Sciatic nerve (tissue), 2 donors: ENCODE results near the gene DRC1. TPM values are rescaled to one million over a fixed set of nuclear protein-coding genes. Genes with fewer than 3 reads are reported as not detected.
A peak's percentile ranks its signal among the peaks of the same experiment; 100 is the strongest.

ENCODE experiments used
- ATAC-seq: fragments of 200-7000 bp; cut with Tn5 transposase; one replicate; pipeline ENCODE4 v1.9.1; 2020; ENCODE audit warnings: mild to moderate bottlenecking, moderate library complexity
- DNase-seq: peaks from one replicate; pipeline ENCODE4 v3.0.0-alpha.2; 2020; ENCODE audit warnings: low spot score
- intact Hi-C: fragments of 100-400 bp; cut with DNase I; formaldehyde crosslinking; loops from one replicate; pipeline ENCODE4 v1.14.2; 2022
- total RNA-seq: library from RNA; stranded (reverse); fragmentation: NEBNext Ultra II Directional; extraction: Animal tissue kit (Norgen Biotek cat#: 25700); gene quantifications from one replicate; pipeline ENCODE4 v1.2.1, GENCODE V29; 2021
- donor health status: DM: no; HTN: no; CAD: no.
- donor health status: DM: no; HTN: no; CAD: no.

The DRC1 gene
- total RNA-seq, 1 donor from 2014 or later = 3.7 TPM

DNA sequence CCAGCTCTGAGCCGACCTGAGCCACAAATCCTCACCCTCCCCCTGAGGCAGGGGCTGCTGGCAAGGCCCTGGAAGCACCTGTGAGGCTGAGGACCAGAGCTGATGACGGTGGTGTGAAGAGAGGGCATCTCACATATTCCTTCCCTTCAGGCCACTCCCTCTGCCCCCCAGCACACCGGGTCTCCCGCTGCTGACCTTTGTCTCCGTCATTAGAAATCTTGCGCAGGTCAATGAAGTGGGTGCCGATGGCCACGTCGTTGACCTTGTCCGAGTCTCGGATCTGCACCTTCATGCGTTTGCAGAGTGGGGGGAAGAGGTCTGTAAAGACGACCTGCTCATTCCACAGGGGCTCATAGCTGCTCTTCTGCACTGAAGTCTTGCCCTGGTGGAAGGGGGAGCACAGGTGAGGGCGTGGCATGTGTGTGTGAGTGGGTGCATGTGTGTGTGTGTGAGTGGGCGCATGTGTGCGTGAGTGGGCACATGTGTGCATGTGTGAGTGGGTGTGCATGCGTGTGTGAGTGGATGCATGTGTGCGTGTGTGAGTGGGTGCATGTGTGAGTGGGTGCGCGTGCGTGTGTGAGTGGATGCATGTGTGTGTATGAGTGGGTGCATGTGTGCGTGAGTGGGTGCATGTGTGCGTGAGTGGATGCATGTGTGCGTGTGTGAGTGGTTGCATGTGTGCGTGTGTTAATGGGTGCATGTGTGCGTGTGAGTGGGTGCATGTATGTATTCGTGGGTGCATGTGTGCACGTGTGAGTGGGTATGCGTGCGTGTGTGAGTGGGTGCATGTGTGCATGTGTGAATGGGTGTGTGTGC is 80.7 kb downstream of the DRC1 start:
- ATAC-seq (no peak), DNase-seq (no peak)
- intact Hi-C loops = no loop called here

DNA sequence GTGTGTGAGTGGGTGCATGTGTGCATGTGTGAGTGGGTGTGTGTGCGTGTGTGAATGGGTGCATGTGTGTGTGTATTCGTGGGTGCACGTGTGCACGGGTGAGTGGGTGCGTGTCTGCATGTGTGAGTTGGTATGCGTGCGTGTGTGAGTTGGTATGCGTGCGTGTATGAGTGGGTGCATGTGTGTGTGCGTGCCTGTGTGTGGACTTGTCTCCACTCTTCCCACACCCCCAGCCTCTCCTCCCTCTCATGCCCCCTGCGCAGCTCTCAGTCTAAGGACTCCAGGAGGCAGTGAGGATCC is 81.3 kb downstream of the DRC1 start:
- intact Hi-C loops = no loop called here
- ATAC-seq (no peak), DNase-seq (no peak)

- ATAC-seq (no peak), DNase-seq (no peak)
- intact Hi-C loops = no loop called here
These were observed 81.8 kb downstream of the DRC1 start for GRCh38 chr2:26483516-26483915.

- ATAC-seq = peak; percentile 46
- DNase-seq = no peak
- intact Hi-C loops = no loop called here
These were observed 82.3 kb downstream of the DRC1 start for GRCh38 chr2:26483957-26484565.

GRCh38 chr2:26484579-26484978 is 82.9 kb downstream of the DRC1 start:
- intact Hi-C loops = no loop called here
- DNase-seq (no peak), ATAC-seq (no peak)

DNA sequence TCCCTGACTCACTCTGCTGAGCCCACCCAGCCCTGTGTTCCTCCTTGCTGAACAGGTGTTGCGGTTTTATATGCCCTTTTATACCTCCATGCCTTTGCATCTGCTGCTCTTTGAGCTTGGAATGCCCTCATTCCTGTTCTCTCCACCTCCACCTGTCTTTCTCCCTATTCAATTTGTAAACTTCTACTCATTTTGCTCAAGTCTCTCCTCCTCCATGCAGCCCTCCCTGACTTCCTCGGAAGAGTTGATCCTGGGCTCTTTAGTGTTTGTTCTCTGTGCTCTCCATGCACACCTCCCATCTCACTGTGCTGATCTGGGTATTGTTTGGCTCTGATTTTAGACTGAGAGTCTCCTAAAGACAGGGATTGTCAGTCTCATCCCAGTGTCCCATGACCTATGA is 83.4 kb downstream of the DRC1 start:
- DNase-seq (no peak), ATAC-seq (no peak)
- intact Hi-C loops = no loop called here

GRCh38 chr2:26485725-26486418 is 84.2 kb downstream of the DRC1 start:
- ATAC-seq = no peak
- DNase-seq = no peak
- intact Hi-C loops = no loop called here

DNA sequence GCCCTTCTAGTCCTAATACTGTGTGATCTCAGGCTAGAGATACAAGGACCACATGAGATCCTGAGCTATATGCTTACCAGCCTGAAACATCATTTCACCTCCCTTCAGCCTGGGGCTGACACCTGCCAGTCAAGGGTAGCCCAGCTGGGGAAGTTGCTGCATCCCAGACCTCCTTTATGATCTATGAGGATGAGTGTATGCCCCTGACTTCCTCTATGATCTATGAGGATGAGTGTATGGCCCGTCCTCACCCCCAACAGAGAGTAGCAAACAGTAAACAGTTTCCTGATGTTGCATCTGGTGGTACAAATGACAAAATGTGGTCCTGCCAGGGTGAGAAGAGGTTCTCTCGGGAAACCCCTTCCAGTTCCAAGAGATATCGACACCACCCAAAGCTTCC is 85.1 kb downstream of the DRC1 start:
- intact Hi-C loops = no loop called here
- no peak for DNase-seq

DNA sequence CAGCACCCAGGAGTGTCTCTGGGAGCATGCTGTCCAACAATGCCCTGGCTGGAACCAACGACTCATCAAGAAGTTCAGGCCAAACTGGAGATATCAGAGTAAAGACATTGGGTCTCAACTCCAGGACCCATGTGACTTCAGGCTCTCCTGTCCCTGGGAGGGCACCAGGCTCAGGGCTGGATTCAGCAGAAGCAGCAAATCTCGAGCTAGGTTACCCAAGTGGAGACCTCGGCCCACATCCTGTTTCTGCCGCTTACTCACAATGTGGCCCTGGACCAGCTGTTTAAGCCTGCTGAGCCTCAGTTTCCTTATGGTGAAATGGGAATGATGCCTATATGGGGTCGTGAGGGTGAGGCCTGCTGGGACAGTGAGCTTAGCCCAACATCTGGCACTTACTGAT is 85.5 kb downstream of the DRC1 start:
- ATAC-seq (no peak), DNase-seq (no peak)
- intact Hi-C loops = no loop called here

More for the DNA sequence above, 85.1 kb downstream of the DRC1 start:
- ATAC-seq = no peak

DNA sequence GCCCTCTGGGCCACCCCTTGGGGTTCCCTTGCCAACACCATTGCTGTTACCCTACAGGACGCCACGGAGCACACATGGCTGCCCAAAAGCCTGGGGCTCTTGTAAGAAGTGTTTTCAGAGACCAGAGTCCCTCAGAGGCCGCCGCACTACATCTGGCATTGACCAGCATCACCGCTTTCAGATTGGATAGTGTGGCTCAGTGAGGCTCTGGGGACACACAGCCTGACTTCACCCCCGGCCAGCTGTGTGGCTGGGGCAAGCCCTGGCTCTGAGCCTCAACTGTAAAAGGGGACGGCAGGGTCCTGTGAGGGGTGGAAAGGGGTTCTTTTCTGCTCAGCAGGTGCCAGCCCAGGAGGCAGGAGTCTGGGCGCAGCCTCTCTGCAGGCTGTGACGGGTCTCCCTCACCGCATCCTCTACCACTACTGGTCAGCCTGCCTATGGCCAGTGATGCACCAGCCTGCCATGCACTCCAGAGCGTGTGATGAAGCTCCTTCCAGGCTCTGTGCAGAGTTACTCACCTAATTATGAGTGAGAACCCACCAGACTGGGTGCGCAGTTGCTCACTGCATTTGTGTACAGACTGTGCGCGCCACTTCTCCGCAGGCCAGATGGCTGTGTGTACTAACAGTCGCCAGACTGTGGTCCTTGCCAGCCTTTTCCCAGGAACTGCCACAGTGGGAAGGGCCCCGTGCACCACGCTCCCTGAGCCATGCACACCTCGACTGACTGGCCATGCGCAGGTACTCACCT is 86.9 kb downstream of the DRC1 start:
- DNase-seq (no peak), ATAC-seq (no peak)
- intact Hi-C loops = no loop called here

GRCh38 chr2:26489213-26489850 is 87.6 kb downstream of the DRC1 start:
- ATAC-seq (no peak), DNase-seq (no peak)
- intact Hi-C loops = no loop called here

DNA sequence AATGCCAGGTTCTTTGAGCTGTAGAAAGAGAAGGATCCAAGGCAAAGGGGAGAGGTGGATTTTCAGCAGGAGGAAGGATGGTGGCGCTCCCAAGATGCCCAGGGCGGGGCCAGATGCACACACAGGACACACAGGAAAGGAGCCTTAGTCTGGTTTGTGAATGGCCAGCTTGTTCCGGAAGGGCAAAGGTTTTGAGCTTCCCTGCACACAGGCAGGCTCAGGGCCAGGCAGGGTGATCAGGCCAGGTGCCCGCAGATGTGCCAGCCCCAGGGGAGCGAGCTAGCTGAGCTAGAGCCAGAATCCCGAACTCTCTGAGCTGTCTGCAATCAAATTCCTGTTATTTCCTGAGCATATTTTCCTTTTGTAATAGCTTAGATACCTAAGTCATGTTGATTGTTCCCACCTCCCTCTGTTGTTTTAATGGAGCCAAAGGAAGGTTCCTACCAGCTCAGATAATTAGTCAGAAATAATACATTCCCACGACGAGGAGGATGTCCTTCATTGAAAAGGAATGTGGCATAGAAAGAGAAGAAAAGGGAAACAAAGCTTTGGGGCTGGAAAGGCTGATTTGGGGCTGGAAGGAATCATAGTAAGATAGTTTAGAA is 89.9 kb downstream of the DRC1 start:
- intact Hi-C loops = no loop called here
- ATAC-seq (no peak), DNase-seq (no peak)

- no peak for DNase-seq
- no peak for ATAC-seq
- intact Hi-C loops = no loop called here
These were observed 91.2 kb downstream of the DRC1 start for GRCh38 chr2:26492749-26493515.

- ATAC-seq (no peak), DNase-seq (no peak)
- intact Hi-C loops = no loop called here
These were observed 91.8 kb downstream of the DRC1 start for GRCh38 chr2:26493566-26493965.

GRCh38 chr2:26494199-26494598 is 92.5 kb downstream of the DRC1 start:
- intact Hi-C loops = no loop called here
- no peak for ATAC-seq
- DNase-seq = no peak

- ATAC-seq = no peak
- intact Hi-C loops = no loop called here
- DNase-seq = no peak
These were observed 93.2 kb downstream of the DRC1 start for GRCh38 chr2:26494891-26495290.

DNA sequence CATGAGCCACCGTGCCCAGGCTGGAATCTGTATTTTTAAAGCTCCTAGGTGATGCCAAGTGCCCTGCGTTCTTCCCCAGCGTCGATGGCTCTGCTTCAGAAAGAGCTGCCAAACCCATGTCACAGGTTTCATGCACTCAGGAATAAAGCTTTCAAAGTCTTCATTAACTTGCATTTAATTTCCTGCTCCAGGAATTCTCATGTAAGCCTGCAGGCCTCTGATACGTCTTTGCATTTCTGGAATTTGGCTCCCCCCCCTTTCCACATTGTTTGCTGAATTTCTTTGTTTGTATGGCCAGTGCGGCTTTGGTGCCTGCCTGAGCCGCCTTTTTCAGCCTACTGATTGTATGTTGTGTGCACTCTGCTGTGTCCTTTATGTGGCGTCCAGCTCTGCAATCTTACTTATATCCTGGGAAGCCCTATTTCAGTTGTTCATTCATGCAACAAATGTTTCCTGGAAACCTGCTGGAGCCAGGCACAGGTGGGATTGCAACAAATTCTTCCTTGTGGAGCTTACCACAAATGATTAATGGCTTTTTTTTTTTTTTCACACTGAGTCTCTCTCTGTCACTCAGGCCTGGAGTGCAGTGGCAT is 94.1 kb downstream of the DRC1 start:
- ATAC-seq = no peak
- intact Hi-C loops = no loop called here
- DNase-seq = no peak

- no peak for DNase-seq
- no peak for ATAC-seq
- intact Hi-C loops = no loop called here
These were observed 98.7 kb downstream of the DRC1 start for GRCh38 chr2:26500406-26500805.
